ES-I3 (cell line): ENCODE results near the gene MARF1.
A peak's percentile ranks its signal among the peaks of the same experiment; 100 is the strongest.
"Not testable (repeated sequence)": the region's sequence is repeated elsewhere in the genome, so short reads cannot be mapped to it uniquely, and the experiment has no call there.

Source experiments
- H3K36me3 ChIP-seq: 2 replicates; pipeline ENCODE4 v1.6.1; 2013; ENCODE audit warnings: mild to moderate bottlenecking, low read length, control low read depth, moderate library complexity; ENCODE audit not compliant: insufficient read depth
- H3K4me1 ChIP-seq: 2 replicates; pipeline ENCODE4 v1.6.1; 2013; ENCODE audit warnings: mild to moderate bottlenecking, control low read depth, low read length; ENCODE audit not compliant: insufficient read depth
- H3K9ac ChIP-seq: 2 replicates; pipeline ENCODE4 v1.6.1; 2013; ENCODE audit warnings: low read depth, mild to moderate bottlenecking, low read length, moderate library complexity
- H3K9me3 ChIP-seq: 2 replicates; pipeline ENCODE4 v1.6.1; 2013; ENCODE audit warnings: mild to moderate bottlenecking, low read length, moderate library complexity; ENCODE audit not compliant: control insufficient read depth, insufficient read depth

Gene MARF1

GRCh38 chr16:15665107-15665506, 22.2 kb upstream of the MARF1 start:
- no peaks in the 10 kb centered on the region for H3K9me3 ChIP-seq

DNA sequence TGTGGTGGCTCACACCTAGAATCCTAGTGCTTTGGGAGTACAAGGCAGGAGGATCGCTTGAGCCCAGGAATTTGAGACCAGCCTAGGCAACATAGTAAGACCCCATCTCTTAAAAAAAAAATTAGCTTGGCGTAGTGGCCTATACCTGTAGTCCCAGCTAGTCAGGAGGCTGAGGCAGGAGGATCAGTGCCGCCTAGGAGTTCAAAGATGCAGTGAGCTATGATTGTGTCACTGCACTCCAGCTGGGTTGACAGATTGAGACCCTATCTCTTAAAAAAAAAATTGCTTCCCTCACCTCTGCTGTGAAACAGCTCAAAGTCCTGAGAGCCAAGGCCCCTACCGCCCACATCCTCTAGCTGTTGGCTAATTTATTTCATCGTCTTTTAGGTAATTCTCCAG, 17.2 kb upstream of the MARF1 start:
- H3K36me3 ChIP-seq = peaks cover 4% of the 10 kb centered on the region
- H3K4me1 ChIP-seq = no peaks in the 10 kb centered on the region
- H3K9me3 ChIP-seq = no peaks in the 10 kb centered on the region
- no peak overlapping the region for H3K9ac ChIP-seq

More at GRCh38 chr16:15665107-15665506, 22.2 kb upstream of the MARF1 start:
- Histone ChIP-seq H3K4me1 (no peaks in the 10 kb centered on the region), H3K36me3 (peaks cover 10% of the 10 kb centered on the region), H3K9ac (no peak overlapping the region)

- Histone ChIP-seq H3K9me3 (no peaks in the 10 kb centered on the region), H3K36me3 (no peaks in the 10 kb centered on the region; the same call in 1 of the 2 replicates), H3K9ac (no peak overlapping the region), H3K4me1 (no peaks in the 10 kb centered on the region)
Measured at GRCh38 chr16:15658556-15658955, 15.6 kb upstream of the MARF1 start.

- Histone ChIP-seq H3K4me1 (no peaks in the 10 kb centered on the region), H3K9ac (no peak overlapping the region), H3K36me3 (no peaks in the 10 kb centered on the region; the same call in 1 of the 2 replicates), H3K9me3 (no peaks in the 10 kb centered on the region)
Measured at GRCh38 chr16:15658149-15658548, 15.2 kb upstream of the MARF1 start.

DNA sequence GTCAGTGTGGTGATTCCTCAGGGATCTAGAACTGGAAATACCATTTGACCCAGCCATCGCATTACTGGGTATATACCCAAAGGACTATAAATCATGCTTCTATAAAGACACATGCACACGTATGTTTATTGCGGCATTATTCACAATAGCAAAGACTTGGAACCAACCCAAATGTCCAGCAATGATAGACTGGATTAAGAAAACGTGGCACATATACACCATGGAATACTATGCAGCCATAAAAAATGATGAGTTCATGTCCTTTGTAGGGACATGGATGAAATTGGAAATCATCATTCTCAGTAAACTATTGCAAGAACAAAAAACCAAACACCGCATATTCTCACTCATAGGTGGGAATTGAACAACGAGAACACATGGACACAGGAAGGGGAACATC, 12.6 kb upstream of the MARF1 start:
- not testable (repeated sequence) for H3K9me3 ChIP-seq, H3K36me3 ChIP-seq

GRCh38 chr16:15654591-15654990, 11.6 kb upstream of the MARF1 start:
- Histone ChIP-seq H3K36me3 (peaks cover 3% of the 10 kb centered on the region; the same call in 1 of the 2 replicates), H3K4me1 (no peaks in the 10 kb centered on the region), H3K9me3 (no peaks in the 10 kb centered on the region), H3K9ac (no peak overlapping the region)

More for the DNA sequence above, 12.6 kb upstream of the MARF1 start:
- not testable (repeated sequence) for H3K9ac ChIP-seq, H3K4me1 ChIP-seq

GRCh38 chr16:15653227-15653626, 10.3 kb upstream of the MARF1 start:
- no peaks in the 10 kb centered on the region for H3K9me3 ChIP-seq
- H3K4me1 ChIP-seq = no peaks in the 10 kb centered on the region
- H3K9ac ChIP-seq = no peak overlapping the region
- peaks cover 3% of the 10 kb centered on the region; the same call in 1 of the 2 replicates for H3K36me3 ChIP-seq

DNA sequence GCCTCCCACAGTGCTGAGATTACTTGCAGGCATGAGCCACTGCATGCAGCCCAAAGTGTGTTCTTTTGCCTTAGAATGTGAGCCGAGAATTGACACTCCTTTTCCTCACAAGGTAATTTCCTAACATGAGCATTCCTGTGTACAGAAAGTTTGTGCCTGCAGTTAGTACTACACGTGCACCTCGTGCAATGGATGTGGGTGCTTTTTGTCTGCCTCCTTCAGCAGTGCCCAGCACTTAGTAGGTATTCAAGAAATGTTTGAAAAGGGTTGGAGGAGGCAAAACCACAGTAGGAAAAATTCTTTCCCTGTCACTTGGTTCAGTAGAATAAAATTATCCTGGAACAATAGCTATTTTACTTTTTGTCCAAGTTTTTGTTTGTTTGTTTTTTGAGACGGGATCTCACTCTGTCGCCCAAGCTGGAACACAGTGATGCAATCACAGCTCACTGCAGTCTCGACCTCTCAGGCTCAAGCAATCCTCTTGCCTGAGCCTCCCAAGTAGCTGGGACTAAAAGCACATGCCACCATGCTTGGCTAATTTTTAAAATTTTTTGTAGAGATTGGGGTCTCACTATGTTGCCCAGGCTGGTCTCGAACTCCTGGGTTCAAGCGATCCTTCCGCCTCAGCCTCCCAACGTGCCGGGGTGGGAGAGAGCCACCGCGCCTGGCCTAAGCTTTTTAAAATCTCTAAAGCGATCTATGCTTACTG, 9.5 kb upstream of the MARF1 start:
- H3K9ac ChIP-seq = no peak overlapping the region
- peaks cover 3% of the 10 kb centered on the region; the same call in 1 of the 2 replicates for H3K36me3 ChIP-seq
- H3K4me1 ChIP-seq = no peaks in the 10 kb centered on the region
- no peaks in the 10 kb centered on the region for H3K9me3 ChIP-seq

DNA sequence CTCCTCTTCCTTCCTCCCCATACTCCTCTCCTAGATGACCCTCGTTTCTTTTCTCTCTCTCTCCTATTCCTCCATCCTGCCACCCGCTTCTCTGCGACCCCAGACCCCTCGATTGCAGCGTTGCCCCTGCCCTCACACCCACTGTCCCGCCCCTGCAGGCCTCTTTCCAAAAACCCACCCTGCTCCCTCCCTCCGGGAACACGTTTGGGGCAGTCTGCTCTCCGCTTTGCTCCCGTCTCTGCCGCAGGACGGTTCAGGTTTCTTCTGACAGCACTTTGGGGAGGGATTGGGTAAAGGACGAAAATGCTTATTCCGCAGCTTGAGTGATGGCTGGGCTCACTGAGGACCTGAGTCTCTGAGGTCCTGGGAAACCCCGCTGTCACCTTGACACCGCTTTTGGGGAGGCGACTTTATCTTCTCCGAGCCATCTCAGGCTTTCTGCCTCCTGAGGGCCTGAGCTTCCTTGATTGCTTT, 7.8 kb upstream of the MARF1 start:
- no peaks in the 10 kb centered on the region for H3K4me1 ChIP-seq
- H3K9ac ChIP-seq = peak overlapping the region; percentile 86
- no peaks in the 10 kb centered on the region for H3K9me3 ChIP-seq

GRCh38 chr16:15650019-15650697, 7.2 kb upstream of the MARF1 start, which contains the start of gene NDE1:
Gene NDE1 (plus strand): TSS chr16:15650245. CDS start chr16:15664779, 14,534 bp downstream.
- no peaks in the 10 kb centered on the region for H3K9me3 ChIP-seq
- peak within 1 kb of the TSS; percentile 86 for H3K9ac ChIP-seq
- peaks cover 3% of the 10 kb centered on the region; the same call in 1 of the 2 replicates for H3K36me3 ChIP-seq
- H3K4me1 ChIP-seq = no peaks in the 10 kb centered on the region; the same call in 1 of the 2 replicates

More for the DNA sequence above, 7.8 kb upstream of the MARF1 start:
- peaks cover 3% of the 10 kb centered on the region; the same call in 1 of the 2 replicates for H3K36me3 ChIP-seq

DNA sequence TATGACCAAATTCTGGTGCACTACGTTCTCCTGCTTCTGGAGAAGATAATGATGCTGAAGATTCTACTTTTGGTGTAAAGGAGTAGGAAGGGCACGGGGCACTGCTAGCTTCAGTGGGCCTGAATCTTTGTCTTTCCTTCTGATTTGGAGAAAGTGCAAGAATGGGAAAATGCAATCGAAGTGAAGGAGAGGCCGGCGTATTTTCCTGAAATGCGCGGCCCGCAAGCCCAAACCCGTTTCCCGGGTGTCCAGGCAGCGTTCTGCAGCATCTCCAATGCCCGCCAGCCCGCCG, 6.7 kb upstream of the MARF1 start:
- Histone ChIP-seq H3K9me3 (no peaks in the 10 kb centered on the region), H3K9ac (peak overlapping the region; percentile 52; the same call in 1 of the 2 replicates)

GRCh38 chr16:15649311-15649710, 6.4 kb upstream of the MARF1 start:
- not testable (repeated sequence) for H3K4me1 ChIP-seq

More for the DNA sequence above, 6.7 kb upstream of the MARF1 start:
- Histone ChIP-seq H3K36me3 (peaks cover 3% of the 10 kb centered on the region; the same call in 1 of the 2 replicates), H3K4me1 (no peaks in the 10 kb centered on the region; the same call in 1 of the 2 replicates)

GRCh38 chr16:15648135-15648730, 5.3 kb upstream of the MARF1 start:
- no peaks in the 10 kb centered on the region for H3K9me3 ChIP-seq
- H3K36me3 ChIP-seq = peaks cover 3% of the 10 kb centered on the region; the same call in 1 of the 2 replicates
- H3K4me1 ChIP-seq = peaks cover 3% of the 10 kb centered on the region; the same call in 1 of the 2 replicates
- no peak overlapping the region for H3K9ac ChIP-seq

More at GRCh38 chr16:15649311-15649710, 6.4 kb upstream of the MARF1 start:
- peak overlapping the region; percentile 52; the same call in 1 of the 2 replicates for H3K9ac ChIP-seq
- H3K9me3 ChIP-seq, H3K36me3 ChIP-seq: not testable (repeated sequence)

GRCh38 chr16:15647294-15648014, 4.5 kb upstream of the MARF1 start:
- Histone ChIP-seq H3K36me3 (peaks cover 3% of the 10 kb centered on the region; the same call in 1 of the 2 replicates), H3K4me1 (peaks cover 3% of the 10 kb centered on the region; the same call in 1 of the 2 replicates), H3K9ac (no peak overlapping the region), H3K9me3 (no peaks in the 10 kb centered on the region)
